HG03066 (cell line): ENCODE measurements around the gene NUDT4B.
"Not testable (repeated sequence)": the region's sequence is repeated elsewhere in the genome, so short reads cannot be mapped to it uniquely, and the experiment has no call there.

ENCODE experiments used
- ATAC-seq: cut with Tn5 transposase; IDR thresholded peaks from one replicate; pipeline ENCODE4 v1.9.1; 2021; ENCODE audit warnings: low read depth; ENCODE audit not compliant: unreplicated experiment

Gene NUDT4B

DNA sequence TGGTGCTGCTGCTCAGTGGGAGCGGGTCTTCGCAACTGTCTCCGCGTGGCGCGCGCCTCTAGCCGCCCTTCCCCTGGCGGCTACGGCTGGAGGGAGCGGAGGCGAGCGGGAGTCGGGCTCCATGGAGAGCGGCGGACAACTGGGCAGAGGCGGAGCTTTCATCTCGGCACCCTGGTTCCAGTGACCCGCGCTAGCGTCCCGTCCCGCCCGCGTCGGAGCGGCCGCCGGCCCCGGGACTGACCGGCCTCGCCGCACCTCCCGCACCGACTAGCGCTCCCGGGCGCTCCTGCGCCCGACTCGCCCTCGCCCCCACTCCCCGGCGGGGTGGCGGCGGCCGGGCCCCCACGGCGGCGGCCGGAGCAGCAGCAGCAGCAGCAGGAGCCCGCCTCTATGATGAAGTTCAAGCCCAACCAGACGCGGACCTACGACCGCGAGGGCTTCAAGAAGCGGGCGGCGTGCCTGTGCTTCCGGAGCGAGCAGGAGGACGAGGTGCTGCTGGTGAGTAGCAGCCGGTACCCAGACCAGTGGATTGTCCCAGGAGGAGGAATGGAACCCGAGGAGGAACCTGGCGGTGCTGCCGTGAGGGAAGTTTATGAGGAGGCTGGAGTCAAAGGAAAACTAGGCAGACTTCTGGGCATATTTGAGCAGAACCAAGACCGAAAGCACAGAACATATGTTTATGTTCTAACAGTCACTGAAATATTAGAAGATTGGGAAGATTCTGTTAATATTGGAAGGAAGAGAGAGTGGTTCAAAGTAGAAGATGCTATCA is at the start of gene NUDT4B:
NUDT4B (plus strand) TSS at position 212 of the 772 bp plus-strand sequence; CDS start at position 391, 179 bp downstream.
- ATAC-seq = peak; percentile 38

DNA sequence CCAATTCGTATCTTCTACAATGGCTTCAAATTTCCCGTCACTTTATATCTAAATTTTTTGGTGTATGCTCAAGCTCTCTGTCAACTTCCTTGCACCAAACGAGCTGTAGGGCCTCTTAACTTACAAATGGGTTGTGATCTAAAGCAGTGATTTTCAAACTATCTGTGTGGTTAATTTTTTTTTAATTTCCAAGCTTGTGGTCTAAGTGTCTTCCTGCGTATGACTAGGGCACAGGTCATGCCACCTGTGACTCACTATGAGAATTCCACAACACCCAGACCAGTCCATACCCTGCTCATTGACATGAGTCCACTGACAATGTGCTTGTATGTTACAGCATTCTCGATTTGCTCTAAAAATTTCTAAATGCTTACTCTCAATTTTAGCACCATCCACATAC is 49.2 kb upstream of the NUDT4B start:
- not testable (repeated sequence) for ATAC-seq

DNA sequence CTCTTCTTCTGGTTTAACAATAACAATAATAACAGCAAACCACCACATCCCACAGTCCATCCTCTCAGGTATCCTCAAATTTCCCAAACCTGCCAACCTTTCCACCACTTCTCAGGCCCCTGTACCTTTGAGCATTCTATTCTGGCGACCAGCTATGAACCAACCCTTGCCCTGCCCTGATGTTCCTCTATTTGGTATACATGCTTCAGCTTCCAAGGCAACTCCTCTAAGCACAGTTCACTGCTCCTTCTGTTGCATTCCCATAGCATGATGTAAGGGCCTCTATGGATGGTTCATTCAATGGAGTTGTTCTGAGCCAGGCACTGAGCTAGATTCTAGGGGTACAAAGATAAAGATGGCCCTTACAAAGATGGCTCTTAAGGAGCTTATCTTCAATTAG is 46.3 kb upstream of the NUDT4B start:
- not testable (repeated sequence) for ATAC-seq

DNA sequence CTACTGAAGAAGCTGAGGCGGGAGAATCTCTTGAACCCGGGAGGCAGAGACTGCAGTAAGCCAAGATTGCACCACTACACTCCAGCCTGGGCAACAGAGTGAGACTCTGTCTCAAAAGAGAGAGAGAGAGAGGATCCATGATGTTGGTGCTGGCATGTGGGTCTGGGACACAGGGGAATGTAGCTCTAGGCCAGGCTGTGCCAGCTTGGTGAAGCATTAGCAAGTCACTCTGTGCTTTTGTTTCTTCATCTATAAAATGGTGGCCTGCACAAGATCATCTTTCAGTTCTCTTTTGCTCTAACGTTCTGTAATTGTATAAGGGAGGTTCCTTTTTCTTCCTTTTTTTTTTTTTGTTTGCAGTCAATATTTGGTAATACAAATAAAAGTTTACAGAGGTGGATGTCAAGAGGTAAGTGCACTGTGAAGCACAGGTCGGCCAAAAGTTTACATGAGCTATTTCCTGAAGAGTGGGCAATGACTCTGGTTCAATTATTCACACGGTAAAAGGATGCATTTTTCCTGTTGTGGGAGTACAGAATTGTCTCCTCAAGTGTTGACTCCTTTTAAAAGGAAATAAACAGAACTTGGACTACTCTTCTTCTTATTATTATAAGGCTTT is 44.5 kb upstream of the NUDT4B start:
- not testable (repeated sequence) for ATAC-seq

DNA sequence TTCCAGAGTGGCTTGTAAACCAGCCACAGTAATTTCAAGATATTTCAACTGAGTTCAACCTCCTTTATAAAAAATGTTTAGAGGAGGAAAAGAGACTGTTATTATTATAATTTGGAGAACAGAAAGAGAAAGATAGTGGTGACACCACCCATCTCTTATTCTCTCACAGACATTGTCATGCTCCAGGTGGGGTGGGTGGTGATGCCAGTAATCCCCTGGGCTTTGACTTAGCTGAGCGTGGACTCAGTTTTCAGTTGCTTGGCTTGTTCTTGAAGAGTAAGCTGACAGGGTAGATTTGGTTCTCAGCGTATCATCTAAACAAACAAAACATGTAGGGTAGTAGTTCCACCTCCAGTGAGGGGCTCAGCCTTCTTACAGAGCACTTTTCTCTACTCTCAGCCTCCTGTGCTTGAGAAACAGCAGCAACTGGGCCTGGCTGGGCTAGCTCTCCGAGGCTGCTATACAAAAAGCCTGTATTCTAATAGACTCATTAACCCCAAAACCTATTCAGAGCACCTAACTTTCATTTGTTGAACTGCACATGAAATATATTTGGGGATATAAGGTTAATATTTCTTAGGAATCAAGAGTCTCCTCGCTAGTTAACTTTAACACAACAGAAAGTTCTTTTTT is 43.1 kb upstream of the NUDT4B start:
- not testable (repeated sequence) for ATAC-seq

DNA sequence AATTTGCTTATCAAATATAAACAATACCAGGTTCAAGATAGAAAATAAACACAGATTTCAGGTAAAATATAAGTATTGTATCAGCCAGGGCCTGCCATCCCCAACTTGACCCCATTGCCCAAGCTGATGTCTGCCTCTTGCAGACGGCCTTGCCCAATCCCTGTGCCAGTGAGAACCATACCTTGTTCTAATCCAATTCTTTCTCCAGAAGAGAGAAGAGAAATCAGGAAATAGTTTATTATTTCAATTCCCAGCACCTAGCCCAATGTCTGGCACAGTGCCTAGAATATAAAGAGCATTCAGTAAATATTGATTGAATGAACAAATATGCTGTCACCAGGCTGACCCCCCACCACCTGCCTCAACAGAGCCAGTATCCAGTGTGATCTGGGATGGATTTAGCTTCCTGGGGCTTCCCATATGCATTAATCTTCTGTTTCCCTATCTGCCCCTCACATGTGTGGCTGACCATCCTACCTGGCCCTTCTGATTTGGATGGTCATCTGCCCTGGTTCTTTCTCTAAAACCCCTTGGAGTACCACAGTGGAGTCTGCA is 39.7 kb upstream of the NUDT4B start:
- ATAC-seq = not testable (repeated sequence)

DNA sequence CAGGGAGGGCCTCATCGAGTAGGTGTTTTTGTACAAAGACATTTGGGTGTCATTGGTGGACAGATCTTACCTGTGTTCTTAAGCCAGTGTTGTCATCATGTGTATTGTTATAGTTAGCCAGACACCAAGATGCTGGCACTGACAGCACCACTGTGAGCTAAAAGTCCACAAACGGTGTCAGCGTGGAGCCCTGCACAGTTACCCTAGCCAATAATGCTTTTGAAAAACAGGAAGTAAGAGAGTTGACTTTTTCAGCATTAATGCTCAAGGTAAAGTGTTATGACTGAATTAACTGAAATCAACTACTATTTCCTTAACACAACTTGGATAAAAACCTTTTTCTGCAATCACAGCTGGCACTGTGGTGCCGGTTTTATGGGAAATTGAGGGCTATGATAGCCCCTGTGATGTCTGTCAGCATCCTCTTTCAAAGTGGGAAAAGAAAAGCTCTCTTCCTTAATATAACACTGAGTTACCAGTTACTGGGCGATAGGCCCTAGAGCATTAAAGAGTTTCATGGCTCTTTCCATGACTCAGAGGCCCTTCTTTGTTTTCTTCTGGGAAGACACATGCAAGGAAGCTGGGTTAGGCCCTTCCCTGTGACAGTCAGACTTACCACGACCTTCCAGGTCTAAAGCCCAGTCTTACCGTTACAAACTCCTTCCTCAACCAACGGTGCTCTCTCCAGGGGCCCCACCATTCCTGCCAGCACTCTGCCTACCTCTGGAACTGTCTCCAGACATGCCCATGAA is 37.6 kb upstream of the NUDT4B start:
- not testable (repeated sequence) for ATAC-seq

DNA sequence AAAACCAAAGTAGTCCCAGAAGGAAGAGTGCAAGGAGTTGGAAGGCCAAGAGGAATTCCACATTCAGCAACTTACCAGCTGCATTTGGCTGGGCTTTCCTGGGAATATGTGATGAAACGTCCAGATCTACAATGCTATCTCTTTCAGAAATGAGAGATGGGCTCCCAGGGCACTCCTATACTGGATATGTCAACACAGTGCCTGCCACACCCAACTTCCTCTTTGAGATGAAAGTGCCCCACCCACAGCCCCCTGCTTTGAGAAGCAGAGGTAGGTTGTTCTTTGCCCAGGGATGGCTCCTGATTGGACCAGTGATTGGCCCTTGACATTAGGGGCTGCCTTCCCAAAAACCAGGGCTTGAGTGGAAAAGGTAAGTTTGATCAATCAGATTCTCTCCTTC is 36.2 kb upstream of the NUDT4B start:
- not testable (repeated sequence) for ATAC-seq

DNA sequence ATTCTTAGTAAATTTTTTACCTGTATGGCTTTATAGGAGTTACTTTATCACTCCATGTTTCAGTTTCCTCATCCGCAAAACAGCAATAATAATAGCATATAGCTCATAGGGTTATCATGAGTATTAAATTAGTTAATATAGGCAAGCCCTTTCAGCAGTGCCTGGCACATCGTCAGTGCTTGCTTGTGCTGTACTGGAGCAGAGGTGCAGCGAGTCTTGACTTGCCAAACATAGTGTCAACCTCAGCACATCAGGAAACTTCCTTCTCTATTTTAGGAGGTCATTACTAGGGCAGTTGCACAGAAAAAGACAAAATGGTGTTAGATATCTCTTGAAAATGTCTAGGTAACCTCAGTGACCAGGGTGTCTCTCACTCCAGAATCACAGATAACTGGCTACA is 33.1 kb upstream of the NUDT4B start:
- not testable (repeated sequence) for ATAC-seq

DNA sequence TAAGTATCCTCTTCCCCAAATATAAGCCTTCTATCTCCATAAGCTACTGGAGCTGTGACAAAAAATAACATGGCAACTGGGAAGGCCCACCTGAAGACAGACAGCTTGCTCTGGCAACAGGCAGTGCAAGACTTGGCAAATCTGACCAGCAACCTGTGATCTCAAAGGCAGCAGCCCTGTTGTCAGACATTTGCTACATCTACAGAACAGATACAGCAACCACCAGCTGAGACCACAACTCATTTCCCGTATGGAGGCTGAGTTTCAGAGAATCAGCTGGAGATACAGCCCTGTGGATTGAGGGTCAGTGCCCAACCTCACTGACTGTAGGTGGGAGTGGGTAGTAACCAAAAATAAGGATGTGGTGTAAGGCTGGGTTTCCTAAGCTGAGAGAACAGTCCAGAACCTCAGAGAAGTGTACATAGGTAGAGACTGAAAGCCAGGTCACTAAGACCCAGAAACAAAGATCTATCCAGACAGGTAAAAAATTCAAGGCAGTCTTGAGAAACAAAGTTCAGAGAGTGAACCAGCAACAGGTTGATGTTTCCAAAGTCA is 31.5 kb upstream of the NUDT4B start:
- ATAC-seq = not testable (repeated sequence)

DNA sequence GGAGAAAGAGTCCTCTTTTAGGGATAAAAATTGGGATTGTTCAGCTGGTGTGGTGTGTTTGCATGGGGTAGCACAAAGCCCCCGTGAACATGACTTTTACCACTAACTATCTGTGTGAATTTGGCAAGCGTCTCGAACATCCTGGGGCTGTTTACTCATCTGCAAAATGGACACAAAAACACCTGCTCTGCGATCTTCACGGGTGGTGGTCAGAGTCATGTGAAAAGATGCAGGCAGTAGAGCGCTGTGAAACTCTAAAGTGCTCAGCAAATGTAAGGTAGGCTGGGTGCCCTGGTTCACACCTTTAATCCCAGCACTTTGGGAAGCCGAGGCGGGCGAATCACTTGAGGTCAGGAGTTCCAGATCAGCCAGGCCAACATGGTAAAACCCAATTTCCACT is 27.7 kb upstream of the NUDT4B start:
- not testable (repeated sequence) for ATAC-seq

DNA sequence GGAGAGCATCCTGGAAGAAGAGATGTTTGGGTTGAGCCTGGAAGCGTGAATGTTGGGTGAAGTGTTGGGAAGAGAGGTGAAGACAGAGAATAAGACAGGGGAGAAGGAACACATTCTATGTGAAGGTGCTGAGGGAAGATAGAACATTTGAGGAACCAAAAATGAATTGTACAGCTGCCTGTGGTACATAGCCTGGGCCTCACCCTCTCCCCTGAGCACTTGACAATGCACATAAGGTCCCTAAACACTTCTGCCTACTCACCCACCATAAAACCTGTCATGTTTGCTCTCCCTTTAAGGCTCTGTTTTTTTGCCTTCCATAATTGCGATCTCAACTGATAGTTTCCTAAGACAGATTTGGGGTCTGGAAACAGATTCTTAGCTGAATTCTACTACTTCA is 25.8 kb upstream of the NUDT4B start:
- not testable (repeated sequence) for ATAC-seq

DNA sequence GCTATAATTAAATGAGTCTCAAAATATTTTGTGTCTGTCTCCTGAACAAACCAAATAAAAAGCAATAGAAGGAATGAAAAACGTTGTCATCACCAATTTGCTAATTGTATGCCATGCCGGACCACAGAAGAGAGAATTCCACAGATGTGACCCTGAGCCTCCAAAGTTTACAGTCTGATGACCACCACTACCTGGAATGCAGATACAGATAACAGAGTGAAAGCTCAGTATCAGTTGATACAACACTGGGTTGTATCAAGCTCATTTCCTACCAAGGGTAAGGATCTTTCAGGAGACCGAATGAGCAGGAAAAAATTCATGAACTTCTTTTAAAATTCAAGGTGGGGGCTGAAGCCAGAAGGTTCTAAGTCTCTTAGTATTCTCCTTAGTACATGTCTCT is 25.1 kb upstream of the NUDT4B start:
- not testable (repeated sequence) for ATAC-seq

DNA sequence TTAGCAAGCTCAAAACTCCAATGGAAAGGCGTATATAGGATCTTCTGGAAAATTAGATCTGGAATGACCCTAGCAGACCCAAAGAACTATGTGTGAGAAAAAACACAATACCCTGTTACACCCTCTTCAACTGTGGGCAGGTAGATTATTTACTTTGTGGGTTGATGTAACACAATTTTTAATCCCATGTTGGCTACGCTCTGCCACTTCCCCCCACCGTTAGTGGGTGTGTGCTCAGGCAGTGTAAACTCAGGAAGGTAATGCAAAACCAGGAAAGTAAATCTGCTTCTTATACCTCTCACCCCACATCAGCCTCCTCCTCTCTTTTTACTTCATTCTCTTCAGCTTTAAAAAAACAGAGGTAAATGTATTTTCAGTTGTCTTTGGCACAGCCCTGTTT is 23.7 kb upstream of the NUDT4B start:
- not testable (repeated sequence) for ATAC-seq

DNA sequence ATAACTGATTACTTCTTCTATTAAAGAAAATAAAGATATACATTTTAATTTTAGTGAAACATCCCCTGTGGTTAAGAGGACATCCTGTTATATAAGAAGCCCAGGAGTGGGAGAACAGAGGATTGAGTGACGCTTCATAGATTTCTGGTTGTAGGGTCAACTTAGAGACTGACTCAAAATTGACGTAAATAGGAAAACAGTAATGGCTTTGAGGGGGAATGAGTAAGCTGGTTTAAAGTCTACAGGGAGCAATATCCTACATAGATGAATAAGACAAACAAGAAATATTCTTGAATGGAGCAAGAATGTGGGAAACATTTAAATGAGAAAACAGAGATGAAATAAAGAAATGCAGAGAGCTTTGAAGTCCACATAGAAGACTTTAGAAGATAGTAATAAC is 20.7 kb upstream of the NUDT4B start:
- not testable (repeated sequence) for ATAC-seq

DNA sequence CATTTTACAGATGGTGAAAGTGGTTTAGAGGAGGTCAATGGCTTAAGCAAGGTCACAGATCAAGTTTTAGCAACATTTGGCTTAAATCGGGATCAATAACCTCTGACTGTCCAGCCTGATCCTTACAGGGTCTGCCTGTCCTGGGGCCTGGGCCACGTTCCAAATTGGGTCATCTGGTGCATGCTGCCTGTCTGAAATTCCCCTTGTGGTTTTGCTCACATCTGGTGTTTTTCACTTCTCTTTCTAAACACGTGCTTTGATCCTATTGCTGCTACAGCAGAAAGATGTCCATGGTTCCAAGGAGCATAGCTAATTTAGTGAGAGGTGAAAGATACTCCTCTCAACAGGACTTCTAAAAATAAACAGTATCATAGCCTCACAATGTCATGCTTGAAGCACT is 19.4 kb upstream of the NUDT4B start:
- ATAC-seq = peak; percentile 71

DNA sequence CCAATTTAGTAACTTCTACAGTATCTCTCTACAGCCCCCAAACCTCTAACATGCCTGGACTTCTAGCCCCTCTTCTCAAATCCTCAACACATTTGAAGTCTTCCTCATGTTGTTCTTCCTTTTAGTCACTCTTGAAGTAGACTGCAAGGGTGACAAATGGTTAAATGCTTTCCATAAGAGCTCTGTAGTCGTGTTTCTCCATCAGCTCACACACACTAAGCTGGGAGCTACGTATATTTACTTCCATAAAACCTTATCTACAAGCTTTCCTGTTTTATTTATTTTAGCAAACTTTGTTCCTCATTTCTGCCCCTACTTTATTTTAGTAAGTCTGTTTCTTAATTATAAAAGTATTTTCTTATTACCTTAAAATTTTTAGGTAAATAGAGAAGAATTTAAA is 19.0 kb upstream of the NUDT4B start:
- not testable (repeated sequence) for ATAC-seq

DNA sequence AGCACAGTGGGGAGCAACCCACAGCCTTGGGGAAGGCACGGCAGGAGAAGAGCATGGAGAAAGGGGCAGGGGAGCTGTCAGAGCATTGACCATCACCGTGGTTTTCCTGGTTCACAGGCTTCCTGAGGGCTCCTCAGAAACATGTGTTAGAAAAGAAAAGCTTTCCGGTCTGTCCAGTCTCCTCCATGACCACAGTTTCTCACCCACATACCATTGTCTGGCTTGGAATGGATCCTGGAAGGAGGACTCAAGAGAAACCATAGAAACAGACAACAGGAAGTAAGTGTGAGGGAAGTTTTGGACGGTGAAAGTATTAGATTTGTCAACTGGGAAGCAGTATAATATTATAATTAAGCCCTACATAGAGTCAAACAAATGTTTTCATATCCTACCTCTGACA is 16.3 kb upstream of the NUDT4B start:
- not testable (repeated sequence) for ATAC-seq

DNA sequence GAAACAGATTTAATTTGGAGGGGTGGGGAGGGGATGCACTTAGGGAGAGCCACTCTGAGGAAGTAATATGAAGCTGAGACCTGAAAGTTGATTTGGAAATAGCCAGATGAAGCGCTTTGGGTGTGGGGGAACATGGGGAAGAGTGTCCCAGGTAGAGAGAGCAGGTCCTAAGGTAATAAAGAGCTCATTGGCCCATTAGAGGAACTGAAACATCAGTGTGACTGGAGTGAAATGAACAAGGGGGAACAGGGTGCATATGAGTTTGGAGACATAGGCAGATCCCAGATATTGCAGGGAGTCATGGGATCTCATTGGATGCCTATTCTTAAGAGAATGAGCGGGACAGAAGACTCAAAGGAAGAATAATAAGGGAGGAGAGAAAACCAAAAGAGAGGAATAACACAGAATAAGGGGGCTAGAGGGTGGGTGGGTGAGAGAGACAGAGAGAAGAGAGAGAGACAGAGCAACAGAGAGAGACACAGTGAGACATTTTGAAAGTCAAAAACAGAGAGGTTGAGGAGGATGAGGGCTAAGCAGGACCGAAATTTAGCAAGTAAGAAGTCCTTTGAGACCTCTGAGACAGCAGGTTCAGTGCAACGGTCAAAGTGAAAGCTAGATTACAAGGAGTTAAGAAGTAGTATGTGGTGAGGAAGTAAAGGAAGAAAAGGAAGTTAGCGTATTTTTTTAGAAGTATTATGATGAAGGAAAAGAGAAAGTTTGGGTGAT is 14.8 kb upstream of the NUDT4B start:
- peak; percentile 61 for ATAC-seq

DNA sequence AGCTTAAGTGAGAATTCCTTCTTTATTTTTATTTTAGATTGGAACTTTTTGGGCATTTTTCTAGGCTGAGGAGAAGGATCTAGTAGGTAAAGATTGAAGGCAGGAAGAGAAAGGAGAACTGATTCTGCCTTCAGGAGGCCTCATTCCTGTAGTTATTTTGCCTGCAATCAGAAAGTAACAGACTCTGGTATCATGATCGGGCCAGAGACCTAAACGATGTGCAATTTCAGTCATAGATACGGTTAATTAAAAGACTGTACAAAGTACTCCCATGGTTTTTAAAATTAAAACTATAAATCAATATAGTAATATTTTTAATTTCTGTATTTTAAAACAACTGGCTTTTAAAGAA is 14.3 kb upstream of the NUDT4B start:
- ATAC-seq = not testable (repeated sequence)
